ENCODE measurements around the gene YBX3. TPM values are rescaled to one million over a fixed set of nuclear protein-coding genes. Genes with fewer than 3 reads are reported as not detected.

Gene YBX3
- total RNA-seq, 4 donors from 2014 or later = 3,451 to 6,393 (median 4,786) TPM

DNA sequence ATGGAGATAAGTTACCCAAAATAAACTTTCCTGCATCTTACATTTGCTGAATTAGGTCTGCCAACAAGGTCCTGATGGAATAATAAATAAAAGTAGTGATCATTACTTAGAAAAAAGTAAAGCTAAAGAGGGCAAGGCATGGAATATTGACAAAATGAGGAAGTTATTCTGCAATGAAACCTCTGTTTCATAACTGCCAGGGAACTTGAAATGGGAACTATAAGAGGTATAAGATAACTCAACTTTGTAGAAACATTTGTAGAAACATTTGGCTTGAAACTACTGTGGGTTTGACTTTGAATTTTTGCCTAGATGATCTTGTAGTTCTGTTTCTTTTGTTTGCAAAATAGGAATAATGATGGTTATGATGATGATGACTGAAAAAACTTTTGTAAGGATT is 18.7 kb upstream of the YBX3 start:
- intact Hi-C loops (cut with DNase I; ENCODE audit: low total_unique reads) (no loop called here), in situ Hi-C loops (cut with MboI; ENCODE audit: low sequenced_read_pairs in 4 of 4) (loop anchor here in 1 of 4 donors (10.0 kb wide), 1 partner anchor 507 kb away; no protein-coding TSS in a partner anchor)
- TF ChIP-seq POLR2A (IDR thresholded peaks at IDR 0.05) = no peak
- TF ChIP-seq, protein P1, sequence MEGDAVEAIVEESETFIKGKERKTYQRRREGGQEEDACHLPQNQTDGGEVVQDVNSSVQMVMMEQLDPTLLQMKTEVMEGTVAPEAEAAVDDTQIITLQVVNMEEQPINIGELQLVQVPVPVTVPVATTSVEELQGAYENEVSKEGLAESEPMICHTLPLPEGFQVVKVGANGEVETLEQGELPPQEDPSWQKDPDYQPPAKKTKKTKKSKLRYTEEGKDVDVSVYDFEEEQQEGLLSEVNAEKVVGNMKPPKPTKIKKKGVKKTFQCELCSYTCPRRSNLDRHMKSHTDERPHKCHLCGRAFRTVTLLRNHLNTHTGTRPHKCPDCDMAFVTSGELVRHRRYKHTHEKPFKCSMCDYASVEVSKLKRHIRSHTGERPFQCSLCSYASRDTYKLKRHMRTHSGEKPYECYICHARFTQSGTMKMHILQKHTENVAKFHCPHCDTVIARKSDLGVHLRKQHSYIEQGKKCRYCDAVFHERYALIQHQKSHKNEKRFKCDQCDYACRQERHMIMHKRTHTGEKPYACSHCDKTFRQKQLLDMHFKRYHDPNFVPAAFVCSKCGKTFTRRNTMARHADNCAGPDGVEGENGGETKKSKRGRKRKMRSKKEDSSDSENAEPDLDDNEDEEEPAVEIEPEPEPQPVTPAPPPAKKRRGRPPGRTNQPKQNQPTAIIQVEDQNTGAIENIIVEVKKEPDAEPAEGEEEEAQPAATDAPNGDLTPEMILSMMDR (IDR thresholded peaks at IDR 0.05 in 4 of 5, conservative IDR thresholded peaks at IDR 0.05 in 1 of 5) = no peak
- Histone ChIP-seq H3K4me3 (no peak overlapping the region), H3K9me3 (no peaks in the 10 kb centered on the region), H3K36me3 (no peaks in the 10 kb centered on the region), H3K27me3 (no peaks in the 10 kb centered on the region), H3K4me1 (no peaks in the 10 kb centered on the region), H3K27ac (no peak overlapping the region)
- ATAC-seq (no peak), DNase-seq (no peak)

DNA sequence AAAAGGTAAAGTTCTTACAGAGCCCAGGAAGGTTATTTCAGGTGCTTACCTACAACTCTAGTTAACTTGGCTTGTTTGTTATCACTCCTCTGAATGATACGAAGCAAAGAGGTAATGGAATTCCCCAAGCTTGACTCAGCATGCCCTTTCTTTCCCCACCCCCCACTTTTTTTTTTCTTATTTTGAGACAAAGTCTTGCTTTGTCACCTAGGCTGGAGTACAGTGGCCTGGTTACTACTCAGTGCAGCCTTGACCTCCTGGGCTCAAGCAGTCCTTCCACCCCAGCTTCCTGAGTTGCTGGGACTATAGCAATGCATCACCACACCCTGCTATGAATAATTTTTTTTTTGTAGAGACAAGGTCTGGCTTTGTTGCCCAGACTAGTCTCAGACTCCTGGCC is 17.1 kb upstream of the YBX3 start:
- ATAC-seq = no peak
- Histone ChIP-seq H3K4me1 (no peaks in the 10 kb centered on the region), H3K36me3 (no peaks in the 10 kb centered on the region), H3K9me3 (no peaks in the 10 kb centered on the region), H3K27me3 (no peaks in the 10 kb centered on the region), H3K4me3 (no peak overlapping the region), H3K27ac (no peak overlapping the region)
- in situ Hi-C loops (cut with MboI; ENCODE audit: low sequenced_read_pairs in 4 of 4) = loop anchor here in 1 of 4 donors (10.0 kb wide), 1 partner anchor 505 kb away; no protein-coding TSS in a partner anchor
- TF ChIP-seq, protein P1 (IDR thresholded peaks at IDR 0.05 in 4 of 5, conservative IDR thresholded peaks at IDR 0.05 in 1 of 5) = no peak
- TF ChIP-seq POLR2A (IDR thresholded peaks at IDR 0.05) = no peak
- DNase-seq = no peak
- intact Hi-C loops (cut with DNase I; ENCODE audit: low total_unique reads) = no loop called here

DNA sequence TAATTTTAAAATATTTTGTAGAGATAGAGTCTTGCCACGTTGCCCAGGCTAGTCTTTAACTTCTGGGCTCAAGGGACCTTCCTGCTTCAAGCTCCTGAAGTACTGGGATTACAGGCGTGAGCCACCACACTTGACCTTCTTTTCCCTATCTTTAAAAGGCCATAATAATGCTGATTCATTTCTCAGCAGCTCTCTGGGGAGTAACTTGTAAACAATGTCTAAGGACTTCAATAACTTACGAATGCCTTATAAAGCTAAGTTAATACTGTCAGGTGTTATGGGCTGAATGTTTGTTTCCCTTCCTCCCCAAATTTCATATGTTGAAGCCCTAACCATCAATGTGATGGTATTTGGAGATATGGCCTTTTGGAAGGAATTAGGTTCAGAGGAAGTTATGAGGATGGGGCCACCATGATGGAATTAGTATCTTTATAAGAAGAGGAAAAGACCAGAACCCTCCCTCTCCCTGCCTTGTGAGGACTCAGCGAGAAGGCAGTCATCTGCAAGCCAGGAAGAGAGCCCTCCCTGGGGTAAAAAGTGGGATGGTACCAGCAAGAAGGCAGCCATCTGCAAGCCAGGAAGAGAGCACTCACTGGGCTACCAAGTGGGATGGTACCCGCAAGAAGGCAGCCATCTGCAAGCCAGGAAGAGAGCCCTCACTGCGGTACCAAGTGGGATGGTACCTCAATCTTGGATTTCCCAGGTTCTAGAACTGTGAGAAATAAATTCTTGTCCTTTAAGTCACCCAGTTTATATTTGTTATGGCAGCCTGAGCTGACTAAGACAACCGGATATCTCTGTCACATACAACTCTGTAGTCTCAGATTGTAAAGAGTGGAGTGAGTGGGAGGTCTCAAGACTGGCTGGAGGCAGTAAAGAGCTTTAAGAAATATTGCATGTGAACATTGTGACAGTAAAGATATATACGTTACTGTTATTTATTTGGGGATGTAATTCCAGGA is 16.3 kb upstream of the YBX3 start:
- H3K27ac ChIP-seq = no peak overlapping the region
- ATAC-seq (no peak), DNase-seq (no peak)
- H3K4me1 ChIP-seq = no peaks in the 10 kb centered on the region
- no peaks in the 10 kb centered on the region for H3K36me3 ChIP-seq
- in situ Hi-C loops (cut with MboI; ENCODE audit: low sequenced_read_pairs in 4 of 4) = loop anchor here in 1 of 4 donors (10.0 kb wide), 1 partner anchor 505 kb away; no protein-coding TSS in a partner anchor
- TF ChIP-seq, protein P1 (IDR thresholded peaks at IDR 0.05 in 4 of 5, conservative IDR thresholded peaks at IDR 0.05 in 1 of 5) = no peak
- TF ChIP-seq POLR2A (IDR thresholded peaks at IDR 0.05) = no peak
- no peak overlapping the region for H3K4me3 ChIP-seq
- no peaks in the 10 kb centered on the region for H3K27me3 ChIP-seq
- intact Hi-C loops (cut with DNase I; ENCODE audit: low total_unique reads) = no loop called here
- no peaks in the 10 kb centered on the region for H3K9me3 ChIP-seq

DNA sequence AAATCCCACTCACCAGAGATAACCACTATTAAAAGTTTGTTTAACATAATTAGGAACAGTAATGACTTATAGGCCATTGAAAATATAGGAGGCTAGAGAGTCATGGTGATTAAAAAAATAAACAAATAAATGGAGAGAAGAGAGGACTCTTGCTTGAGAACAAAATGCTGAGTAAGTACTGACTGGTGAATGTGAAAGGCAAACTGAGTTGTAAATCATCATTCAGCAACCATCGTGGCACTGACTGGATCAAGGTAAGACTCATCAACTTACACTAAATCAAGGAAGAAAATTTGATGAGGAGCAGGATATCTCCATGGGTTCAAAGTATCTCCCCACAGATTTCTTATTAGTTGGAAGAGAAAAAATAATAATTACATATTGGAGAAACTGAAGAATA is 14.1 kb upstream of the YBX3 start:
- Histone ChIP-seq H3K4me1 (no peaks in the 10 kb centered on the region), H3K9me3 (no peaks in the 10 kb centered on the region), H3K27me3 (no peaks in the 10 kb centered on the region), H3K4me3 (no peak overlapping the region), H3K27ac (no peak overlapping the region), H3K36me3 (no peaks in the 10 kb centered on the region)
- no peak for ATAC-seq
- in situ Hi-C loops (cut with MboI; ENCODE audit: low sequenced_read_pairs in 4 of 4) (no loop called here), intact Hi-C loops (cut with DNase I; ENCODE audit: low total_unique reads) (no loop called here)
- TF ChIP-seq, protein P1 (IDR thresholded peaks at IDR 0.05 in 4 of 5, conservative IDR thresholded peaks at IDR 0.05 in 1 of 5) = no peak
- no peak for TF ChIP-seq POLR2A (IDR thresholded peaks at IDR 0.05)
- DNase-seq = no peak

Measured in gastrocnemius medialis (tissue), 4 donors.